ENCODE results near the gene DDX54. TPM values are rescaled to one million over a fixed set of nuclear protein-coding genes. Genes with fewer than 3 reads are reported as not detected.
A peak's percentile ranks its signal among the peaks of the same experiment; 100 is the strongest.
"Not testable (repeated sequence)": the region's sequence is repeated elsewhere in the genome, so short reads cannot be mapped to it uniquely, and the experiment has no call there.

DDX54 gene
- total RNA-seq, 1 donor from 2014 or later: 118 TPM

- H3K36me3 Mint-ChIP-seq (ENCODE audit: low read depth): no peaks in the 10 kb centered on the region
- peaks cover 4% of the 10 kb centered on the region for H3K4me1 Mint-ChIP-seq (ENCODE audit: low read depth)
- H3K4me3 Mint-ChIP-seq (ENCODE audit: low read depth): no peak overlapping the region
- H3K27ac Mint-ChIP-seq: no peak overlapping the region
- H3K27me3 Mint-ChIP-seq (ENCODE audit: low read depth): peaks cover 14% of the 10 kb centered on the region
- intact Hi-C loops (cut with micrococcal nuclease): no loop called here
- H3K9me3 Mint-ChIP-seq: no peaks in the 10 kb centered on the region
- DNase-seq (ENCODE audit: low spot score): no peak
Observed at GRCh38 chr12:113146999-113147398, 38.3 kb downstream of the DDX54 start.

- no peaks in the 10 kb centered on the region for H3K9me3 Mint-ChIP-seq
- no peak for DNase-seq (ENCODE audit: low spot score)
- intact Hi-C loops (cut with micrococcal nuclease): no loop called here
- H3K4me3 Mint-ChIP-seq (ENCODE audit: low read depth): no peak overlapping the region
- H3K36me3 Mint-ChIP-seq (ENCODE audit: low read depth): no peaks in the 10 kb centered on the region
- peaks cover 5% of the 10 kb centered on the region for H3K4me1 Mint-ChIP-seq (ENCODE audit: low read depth)
- H3K27ac Mint-ChIP-seq: no peak overlapping the region
- peaks cover 12% of the 10 kb centered on the region for H3K27me3 Mint-ChIP-seq (ENCODE audit: low read depth)
Observed at GRCh38 chr12:113145720-113146551, 39.3 kb downstream of the DDX54 start.

GRCh38 chr12:113144806-113145205, 40.5 kb downstream of the DDX54 start:
- Mint-ChIP-seq H3K4me1 (ENCODE audit: low read depth) (peaks cover 6% of the 10 kb centered on the region), H3K9me3 (no peaks in the 10 kb centered on the region), H3K27ac (no peak overlapping the region), H3K27me3 (ENCODE audit: low read depth) (peaks cover 5% of the 10 kb centered on the region), H3K4me3 (ENCODE audit: low read depth) (no peak overlapping the region), H3K36me3 (ENCODE audit: low read depth) (no peaks in the 10 kb centered on the region)
- DNase-seq (ENCODE audit: low spot score): no peak
- intact Hi-C loops (cut with micrococcal nuclease): no loop called here

- no peak overlapping the region for H3K27ac Mint-ChIP-seq
- no peak for DNase-seq (ENCODE audit: low spot score)
- H3K27me3 Mint-ChIP-seq (ENCODE audit: low read depth): peaks cover 4% of the 10 kb centered on the region
- peaks cover 6% of the 10 kb centered on the region for H3K4me1 Mint-ChIP-seq (ENCODE audit: low read depth)
- H3K36me3 Mint-ChIP-seq (ENCODE audit: low read depth): no peaks in the 10 kb centered on the region
- intact Hi-C loops (cut with micrococcal nuclease): no loop called here
- no peak overlapping the region for H3K4me3 Mint-ChIP-seq (ENCODE audit: low read depth)
- no peaks in the 10 kb centered on the region for H3K9me3 Mint-ChIP-seq
Observed at GRCh38 chr12:113143959-113144358, 41.3 kb downstream of the DDX54 start.

GRCh38 chr12:113142886-113143332, 42.4 kb downstream of the DDX54 start:
- no peak overlapping the region for H3K4me3 Mint-ChIP-seq (ENCODE audit: low read depth)
- no peaks in the 10 kb centered on the region for H3K36me3 Mint-ChIP-seq (ENCODE audit: low read depth)
- DNase-seq (ENCODE audit: low spot score): no peak
- H3K27me3 Mint-ChIP-seq (ENCODE audit: low read depth): peaks cover 4% of the 10 kb centered on the region
- no peak overlapping the region for H3K27ac Mint-ChIP-seq
- peaks cover 6% of the 10 kb centered on the region for H3K4me1 Mint-ChIP-seq (ENCODE audit: low read depth)
- no peaks in the 10 kb centered on the region for H3K9me3 Mint-ChIP-seq
- intact Hi-C loops (cut with micrococcal nuclease): no loop called here

- peaks cover 2% of the 10 kb centered on the region for H3K27me3 Mint-ChIP-seq (ENCODE audit: low read depth)
- intact Hi-C loops (cut with micrococcal nuclease): no loop called here
- no peak overlapping the region for H3K4me3 Mint-ChIP-seq (ENCODE audit: low read depth)
- H3K36me3 Mint-ChIP-seq (ENCODE audit: low read depth): no peaks in the 10 kb centered on the region
- H3K4me1 Mint-ChIP-seq (ENCODE audit: low read depth): peaks cover 6% of the 10 kb centered on the region
- H3K9me3 Mint-ChIP-seq: no peaks in the 10 kb centered on the region
- peak overlapping the region; percentile 65 for H3K27ac Mint-ChIP-seq
- DNase-seq (ENCODE audit: low spot score): no peak
Observed at GRCh38 chr12:113142173-113142885, 42.9 kb downstream of the DDX54 start.

GRCh38 chr12:113141716-113142115, 43.6 kb downstream of the DDX54 start:
- peak overlapping the region; percentile 65 for H3K27ac Mint-ChIP-seq
- H3K4me1 Mint-ChIP-seq (ENCODE audit: low read depth); H3K27me3 Mint-ChIP-seq (ENCODE audit: low read depth); DNase-seq (ENCODE audit: low spot score); H3K4me3 Mint-ChIP-seq (ENCODE audit: low read depth); H3K36me3 Mint-ChIP-seq (ENCODE audit: low read depth); intact Hi-C loops (cut with micrococcal nuclease); H3K9me3 Mint-ChIP-seq: not testable (repeated sequence)

GRCh38 chr12:113140706-113141105, 44.6 kb downstream of the DDX54 start:
- no peak for DNase-seq (ENCODE audit: low spot score)
- Mint-ChIP-seq H3K9me3 (no peaks in the 10 kb centered on the region), H3K27ac (no peak overlapping the region), H3K27me3 (ENCODE audit: low read depth) (no peaks in the 10 kb centered on the region), H3K36me3 (ENCODE audit: low read depth) (no peaks in the 10 kb centered on the region), H3K4me1 (ENCODE audit: low read depth) (peaks cover 18% of the 10 kb centered on the region), H3K4me3 (ENCODE audit: low read depth) (no peak overlapping the region)
- intact Hi-C loops (cut with micrococcal nuclease): no loop called here

- H3K36me3 Mint-ChIP-seq (ENCODE audit: low read depth): no peaks in the 10 kb centered on the region
- intact Hi-C loops (cut with micrococcal nuclease): loop anchor here (10.0 kb wide), 1 partner anchor 234 kb away; the partner anchor contains the start of gene OAS1
- peaks cover 20% of the 10 kb centered on the region for H3K4me1 Mint-ChIP-seq (ENCODE audit: low read depth)
- H3K4me3 Mint-ChIP-seq (ENCODE audit: low read depth): no peak overlapping the region
- no peak for DNase-seq (ENCODE audit: low spot score)
- H3K27ac Mint-ChIP-seq: no peak overlapping the region
- no peaks in the 10 kb centered on the region for H3K9me3 Mint-ChIP-seq
- no peaks in the 10 kb centered on the region for H3K27me3 Mint-ChIP-seq (ENCODE audit: low read depth)
Observed at GRCh38 chr12:113138826-113139225, 46.5 kb downstream of the DDX54 start.

GRCh38 chr12:113137861-113138783, 47.2 kb downstream of the DDX54 start:
- DNase-seq (ENCODE audit: low spot score): no peak
- Mint-ChIP-seq H3K27me3 (ENCODE audit: low read depth) (no peaks in the 10 kb centered on the region), H3K9me3 (no peaks in the 10 kb centered on the region), H3K27ac (no peak overlapping the region), H3K4me3 (ENCODE audit: low read depth) (no peak overlapping the region), H3K36me3 (ENCODE audit: low read depth) (no peaks in the 10 kb centered on the region), H3K4me1 (ENCODE audit: low read depth) (peaks cover 20% of the 10 kb centered on the region)
- intact Hi-C loops (cut with micrococcal nuclease): loop anchor here (2.0 to 10.0 kb wide), 2 partner anchors 15 to 233 kb away; partner anchors contain the start of gene OAS1

GRCh38 chr12:113136990-113137511, 48.2 kb downstream of the DDX54 start:
- H3K27ac Mint-ChIP-seq: no peak overlapping the region
- no peaks in the 10 kb centered on the region for H3K27me3 Mint-ChIP-seq (ENCODE audit: low read depth)
- intact Hi-C loops (cut with micrococcal nuclease): loop anchor here (2.0 to 10.0 kb wide), 2 partner anchors 16 to 232 kb away; partner anchors contain the start of gene OAS1
- H3K36me3 Mint-ChIP-seq (ENCODE audit: low read depth): no peaks in the 10 kb centered on the region
- H3K4me1 Mint-ChIP-seq (ENCODE audit: low read depth): peaks cover 17% of the 10 kb centered on the region
- DNase-seq (ENCODE audit: low spot score): no peak
- H3K9me3 Mint-ChIP-seq: no peaks in the 10 kb centered on the region
- H3K4me3 Mint-ChIP-seq (ENCODE audit: low read depth): no peak overlapping the region

Data from activated T-helper 2 cell treated with anti-CD3 and anti-CD28 coated beads, Interferon-gamma antibody, Interleukin-2, Interleukin-4, amounts not matched to agents 10 μg/mL and 5 μg/mL and 100 μg/mL, durations not matched to agents 14 hours and 24 hours and 36 hours (primary cell).